OCI-LY3 (cell line): ENCODE results near the gene CARS1.

ENCODE experiments used
- H2AFZ ChIP-seq: fragments of 200-600, 300-600 bp; shearing (Covaris generic); 2 replicates; pipeline ENCODE4 v1.6.0; 2014; ENCODE audit warnings: antibody characterized with exemption, low read depth, low read length
- H3K27ac ChIP-seq: fragments of 200-600, 300-600 bp; sonication (generic); 2 replicates; pipeline ENCODE4 v1.5.1; 2014; ENCODE audit warnings: mild to moderate bottlenecking, low read length, moderate library complexity, mixed read lengths
- H3K27me3 ChIP-seq: fragments of 200-600, 300-600 bp; sonication (generic); 2 replicates; pipeline ENCODE4 v1.6.1; 2014; ENCODE audit warnings: low read depth, low read length, mixed read lengths
- H3K36me3 ChIP-seq: fragments of 200-600, 300-600 bp; sonication (generic); replicated peaks from 2 replicates; pipeline ENCODE3; 2014; ENCODE audit warnings: low read depth, low read length, mixed read lengths
- H3K4me1 ChIP-seq: fragments of 300-600, 200-600 bp; sonication (generic); 2 replicates; pipeline ENCODE4 v1.6.1; 2014; ENCODE audit warnings: low read length, mixed read lengths
- H3K4me2 ChIP-seq: fragments of 200-600, 300-600 bp; sonication (generic); 2 replicates; pipeline ENCODE4 v1.6.1; 2014; ENCODE audit warnings: low read length, mixed read lengths
- H3K4me3 ChIP-seq: fragments of 300-600, 200-600 bp; sonication (generic); 2 replicates; pipeline ENCODE4 v1.5.1; 2014; ENCODE audit warnings: antibody characterized with exemption, mild to moderate bottlenecking, low read length, moderate library complexity
- H3K79me2 ChIP-seq: fragments of 300-600, 200-600 bp; shearing (Covaris generic); 2 replicates; pipeline ENCODE4 v1.6.1; 2014; ENCODE audit warnings: mild to moderate bottlenecking, low read length, mixed read lengths
- H3K9ac ChIP-seq: fragments of 300-600, 200-600 bp; shearing (Covaris generic); 2 replicates; pipeline ENCODE4 v1.6.0; 2014; ENCODE audit warnings: mild to moderate bottlenecking, low read length, moderate library complexity
- H3K9me3 ChIP-seq: fragments of 200-600, 300-600 bp; shearing (Covaris generic); 2 replicates; pipeline ENCODE4 v1.6.1; 2014; ENCODE audit warnings: low read length, mixed read lengths; ENCODE audit not compliant: insufficient read depth
- H4K20me1 ChIP-seq: fragments of 200-600, 300-600 bp; sonication (generic); 2 replicates; pipeline ENCODE4 v1.6.1; 2016; ENCODE audit warnings: low read length, mixed read lengths; ENCODE audit not compliant: insufficient read depth
- EZH2phosphoT487 ChIP-seq: fragments of 200-600 bp; shearing (Covaris generic); IDR thresholded peaks from 2 replicates; pipeline ENCODE4 v1.6.1; 2018; ENCODE audit warnings: antibody characterized with exemption, mixed run types, low read depth
- TF ChIP-seq, protein P1 (sequence below): fragments of 200-600, 300-600 bp; sonication (generic); IDR thresholded peaks from 2 replicates; pipeline ENCODE4 v1.5.1; 2014; ENCODE audit warnings: antibody characterized with exemption, low read length, low read depth

Gene CARS1

DNA sequence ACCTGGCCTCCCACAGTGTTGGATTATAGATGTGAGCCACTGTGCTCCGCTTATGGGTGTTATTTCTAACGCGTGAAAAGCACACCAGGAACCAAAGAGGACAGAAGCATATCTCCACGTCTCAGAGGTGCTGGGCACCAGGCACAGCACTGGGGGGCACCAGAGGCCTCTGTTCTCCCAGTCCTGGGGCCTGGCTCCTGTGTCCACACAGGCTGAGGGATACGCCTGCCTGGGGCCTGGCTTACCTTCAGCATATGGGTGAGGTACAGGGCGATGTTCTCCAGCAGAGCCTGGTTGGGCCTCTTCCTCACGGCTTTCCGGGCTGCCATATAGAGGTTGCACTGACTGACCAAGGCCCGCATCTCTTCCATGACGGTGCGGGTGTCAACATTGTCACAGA, 40.4 kb downstream of the CARS1 start:
- no peaks in the 10 kb centered on the region for H4K20me1 ChIP-seq
- no peak for TF ChIP-seq EZH2phosphoT487
- TF ChIP-seq, protein P1, sequence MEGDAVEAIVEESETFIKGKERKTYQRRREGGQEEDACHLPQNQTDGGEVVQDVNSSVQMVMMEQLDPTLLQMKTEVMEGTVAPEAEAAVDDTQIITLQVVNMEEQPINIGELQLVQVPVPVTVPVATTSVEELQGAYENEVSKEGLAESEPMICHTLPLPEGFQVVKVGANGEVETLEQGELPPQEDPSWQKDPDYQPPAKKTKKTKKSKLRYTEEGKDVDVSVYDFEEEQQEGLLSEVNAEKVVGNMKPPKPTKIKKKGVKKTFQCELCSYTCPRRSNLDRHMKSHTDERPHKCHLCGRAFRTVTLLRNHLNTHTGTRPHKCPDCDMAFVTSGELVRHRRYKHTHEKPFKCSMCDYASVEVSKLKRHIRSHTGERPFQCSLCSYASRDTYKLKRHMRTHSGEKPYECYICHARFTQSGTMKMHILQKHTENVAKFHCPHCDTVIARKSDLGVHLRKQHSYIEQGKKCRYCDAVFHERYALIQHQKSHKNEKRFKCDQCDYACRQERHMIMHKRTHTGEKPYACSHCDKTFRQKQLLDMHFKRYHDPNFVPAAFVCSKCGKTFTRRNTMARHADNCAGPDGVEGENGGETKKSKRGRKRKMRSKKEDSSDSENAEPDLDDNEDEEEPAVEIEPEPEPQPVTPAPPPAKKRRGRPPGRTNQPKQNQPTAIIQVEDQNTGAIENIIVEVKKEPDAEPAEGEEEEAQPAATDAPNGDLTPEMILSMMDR, result no peak
- no peaks in the 10 kb centered on the region for H3K9me3 ChIP-seq
- H3K27ac ChIP-seq, result no peak overlapping the region
- peaks cover 39% of the 10 kb centered on the region for H3K36me3 ChIP-seq
- H2AFZ ChIP-seq, result no peak overlapping the region
- H3K9ac ChIP-seq, result no peak overlapping the region
- H3K4me2 ChIP-seq, result no peak overlapping the region
- no peaks in the 10 kb centered on the region for H3K79me2 ChIP-seq
- no peaks in the 10 kb centered on the region for H3K27me3 ChIP-seq
- H3K4me1 ChIP-seq, result peaks cover 7% of the 10 kb centered on the region
- no peak overlapping the region for H3K4me3 ChIP-seq

- Histone ChIP-seq H3K4me2 (no peak overlapping the region), H2AFZ (no peak overlapping the region), H3K9me3 (no peaks in the 10 kb centered on the region), H3K27ac (no peak overlapping the region), H3K79me2 (no peaks in the 10 kb centered on the region), H3K36me3 (peaks cover 44% of the 10 kb centered on the region), H3K4me1 (peaks cover 3% of the 10 kb centered on the region; the same call in 1 of the 2 replicates), H3K27me3 (no peaks in the 10 kb centered on the region), H4K20me1 (no peaks in the 10 kb centered on the region), H3K9ac (no peak overlapping the region), H3K4me3 (no peak overlapping the region)
- TF ChIP-seq, protein P1, result no peak
- no peak for TF ChIP-seq EZH2phosphoT487
Observed at GRCh38 chr11:3015796-3016195, 41.4 kb downstream of the CARS1 start.

DNA sequence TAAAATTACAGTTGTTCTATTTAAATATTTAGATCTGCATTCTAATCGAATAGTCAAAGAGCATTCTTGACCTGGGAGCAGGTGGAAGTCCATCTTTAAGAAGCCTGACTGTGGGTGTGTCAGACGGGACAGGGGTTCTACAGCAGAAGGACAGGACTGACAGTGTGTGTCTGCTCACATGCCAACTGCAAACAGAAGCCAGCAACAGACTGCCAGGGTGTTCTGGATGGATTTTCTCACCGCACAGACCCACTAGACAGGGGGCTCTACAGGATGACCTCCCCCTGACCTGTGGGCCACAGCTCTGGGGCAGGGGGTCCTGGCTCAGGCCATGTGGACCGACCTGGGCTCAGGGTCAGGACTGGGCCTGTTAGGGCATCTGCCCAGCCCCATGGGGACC, 42.3 kb downstream of the CARS1 start:
- Histone ChIP-seq H3K79me2 (no peaks in the 10 kb centered on the region), H4K20me1 (no peaks in the 10 kb centered on the region), H3K9ac (no peak overlapping the region), H3K4me1 (peaks cover 3% of the 10 kb centered on the region; the same call in 1 of the 2 replicates), H3K36me3 (peaks cover 42% of the 10 kb centered on the region), H2AFZ (no peak overlapping the region), H3K27me3 (no peaks in the 10 kb centered on the region), H3K9me3 (no peaks in the 10 kb centered on the region), H3K4me3 (no peak overlapping the region), H3K27ac (no peak overlapping the region), H3K4me2 (no peak overlapping the region)
- TF ChIP-seq, protein P1, result no peak
- TF ChIP-seq EZH2phosphoT487, result no peak

DNA sequence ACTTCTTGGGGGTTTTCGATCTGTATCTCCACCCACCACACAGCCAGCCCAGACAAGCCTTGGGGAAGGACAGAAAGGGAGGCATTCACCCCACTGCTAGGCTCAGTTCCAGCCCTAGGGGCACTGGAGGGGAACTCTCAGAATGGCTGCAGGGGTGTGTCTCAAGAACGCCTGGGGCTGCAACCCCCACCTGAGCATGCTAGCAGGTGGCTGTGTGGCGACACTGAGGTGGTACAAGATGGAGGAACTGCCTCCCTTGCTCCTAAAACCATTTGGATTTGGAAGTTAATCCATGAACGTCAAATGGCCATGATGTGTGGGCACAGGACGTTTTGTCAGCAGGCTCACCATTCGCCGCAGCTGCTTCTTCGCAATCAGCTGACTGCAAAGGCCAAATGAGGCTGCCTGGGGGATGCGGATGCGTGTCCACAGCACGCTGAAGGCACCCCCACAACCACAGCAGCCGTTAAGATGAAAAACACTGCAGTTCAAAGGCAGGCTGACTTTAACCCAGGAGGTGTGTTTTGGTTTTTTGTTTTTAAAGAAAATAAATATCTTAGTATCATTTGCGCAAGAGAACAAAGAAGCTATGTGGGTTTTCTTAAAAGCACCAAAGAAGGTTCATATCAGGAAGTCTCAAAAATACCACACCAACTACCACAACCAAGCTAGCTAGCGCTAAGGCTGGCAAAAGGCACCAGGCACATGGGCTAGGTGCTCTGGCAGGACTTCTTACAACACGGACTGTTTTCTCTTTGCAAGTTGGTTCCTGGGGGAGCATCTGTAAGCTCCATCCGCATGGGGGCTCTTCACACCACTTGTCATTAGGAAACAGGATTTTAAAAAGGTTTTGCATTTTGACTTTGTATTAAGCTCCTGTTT, 42.9 kb downstream of the CARS1 start:
- no peak overlapping the region for H3K9ac ChIP-seq
- no peak overlapping the region for H3K4me2 ChIP-seq
- TF ChIP-seq EZH2phosphoT487, result no peak
- TF ChIP-seq, protein P1, result no peak
- H3K27ac ChIP-seq, result no peak overlapping the region
- H3K4me1 ChIP-seq, result peaks cover 3% of the 10 kb centered on the region; the same call in 1 of the 2 replicates
- H3K9me3 ChIP-seq, result no peaks in the 10 kb centered on the region
- peaks cover 40% of the 10 kb centered on the region for H3K36me3 ChIP-seq
- no peaks in the 10 kb centered on the region for H3K27me3 ChIP-seq
- H4K20me1 ChIP-seq, result no peaks in the 10 kb centered on the region
- no peak overlapping the region for H2AFZ ChIP-seq
- no peak overlapping the region for H3K4me3 ChIP-seq
- H3K79me2 ChIP-seq, result no peaks in the 10 kb centered on the region
